MCF 10A (cell line): ENCODE measurements around the gene PDGFC. TPM values are rescaled to one million over a fixed set of nuclear protein-coding genes. Genes with fewer than 3 reads are reported as not detected.

Source experiments
- Bru-seq: library from RNA; stranded (reverse); fragments of 400-500 nt; gene quantifications from one replicate; lab custom pipeline; 2021; lab: Mats Ljungman, UMichigan
- BruChase-seq, 2 experiments: library from RNA; stranded (reverse); fragments of 400-500 nt; gene quantifications; one replicate each; lab custom pipeline; 2021; lab: Mats Ljungman, UMichigan
- BruUV-seq: library from RNA; stranded (reverse); fragments of 400-500 nt; replicated peaks from 2 replicates; lab custom pipeline; 2021; lab: Mats Ljungman, UMichigan
- CTCF ChIA-PET: fragments of 300-600 bp; sonication (Branson Sonifier 250); formaldehyde crosslinking; extraction: SDS; loops from one replicate; lab custom pipeline; 2021; ENCODE audit warnings: antibody characterized with exemption, inconsistent platforms; lab: Yijun Ruan, JAX
- POLR2A ChIA-PET: fragments of 300-600, 350-650 bp; sonication (Branson Sonifier 250); formaldehyde crosslinking; extraction: SDS; loops from one replicate; lab custom pipeline; 2020; ENCODE audit warnings: antibody characterized with exemption, inconsistent platforms; lab: Yijun Ruan, JAX
- DNase-seq: peaks from one replicate; pipeline ENCODE4 v3.0.0-alpha.2; 2018; ENCODE audit not compliant: unreplicated experiment
- H3K27ac Mint-ChIP-seq: one replicate; pipeline ENCODE4 v1.8.0; 2022; ENCODE audit warnings: mild to moderate bottlenecking, low read depth, mixed read lengths; ENCODE audit not compliant: unreplicated experiment
- H3K27me3 Mint-ChIP-seq: one replicate; pipeline ENCODE4 v1.8.0; 2022; ENCODE audit warnings: mixed read lengths; ENCODE audit not compliant: insufficient read depth, unreplicated experiment
- H3K36me3 Mint-ChIP-seq: one replicate; pipeline ENCODE4 v1.8.0; 2022; ENCODE audit warnings: mild to moderate bottlenecking, moderate library complexity, mixed read lengths; ENCODE audit not compliant: insufficient read depth, unreplicated experiment
- H3K4me1 Mint-ChIP-seq: one replicate; pipeline ENCODE4 v1.8.0; 2022; ENCODE audit warnings: mixed read lengths; ENCODE audit not compliant: insufficient read depth, unreplicated experiment
- H3K4me3 Mint-ChIP-seq: one replicate; pipeline ENCODE4 v1.8.0; 2022; ENCODE audit warnings: mild to moderate bottlenecking, moderate library complexity, mixed read lengths; ENCODE audit not compliant: unreplicated experiment
- H3K9me3 Mint-ChIP-seq: one replicate; pipeline ENCODE4 v1.8.0; 2022; ENCODE audit warnings: mixed read lengths; ENCODE audit not compliant: unreplicated experiment
- intact Hi-C: fragments of 100-400 bp; cut with micrococcal nuclease; formaldehyde crosslinking; loops from 2 replicates; pipeline ENCODE4 v1.14.1; 2022
- long read RNA-seq: library from polyadenylated mRNA; stranded (forward); transcript quantifications from one replicate; pipeline ENCODE4 v2.0.0, GENCODE V29; 2022
- total RNA-seq: library from RNA; stranded (reverse); gene quantifications from 2 replicates; pipeline ENCODE4 v1.2.3, GENCODE V29; 2022
- TF ChIP-seq, protein P1 (sequence below): fragments of 200-600 bp; IDR thresholded peaks from one replicate; pipeline ENCODE4 v1.8.0; 2022; ENCODE audit warnings: antibody characterized with exemption, mild to moderate bottlenecking; ENCODE audit not compliant: unreplicated experiment

Gene PDGFC, protein sequence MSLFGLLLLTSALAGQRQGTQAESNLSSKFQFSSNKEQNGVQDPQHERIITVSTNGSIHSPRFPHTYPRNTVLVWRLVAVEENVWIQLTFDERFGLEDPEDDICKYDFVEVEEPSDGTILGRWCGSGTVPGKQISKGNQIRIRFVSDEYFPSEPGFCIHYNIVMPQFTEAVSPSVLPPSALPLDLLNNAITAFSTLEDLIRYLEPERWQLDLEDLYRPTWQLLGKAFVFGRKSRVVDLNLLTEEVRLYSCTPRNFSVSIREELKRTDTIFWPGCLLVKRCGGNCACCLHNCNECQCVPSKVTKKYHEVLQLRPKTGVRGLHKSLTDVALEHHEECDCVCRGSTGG
- total RNA-seq (74.8 and 83.7 TPM in 2 replicates), Bru-seq, nascent RNA (percentile 96 among the genes with signal in this experiment), BruChase-seq, experiment 1, labeled RNA remaining after a 6-hour chase (percentile 81 among the genes with signal in this experiment), BruChase-seq, experiment 2, labeled RNA remaining after a 2-hour chase (percentile 81 among the genes with signal in this experiment)
- long read RNA-seq, full-length matches to known transcripts: 65 of 155 reads
- long read RNA-seq, partial matches to known transcripts: 5 of 155 reads
- long read RNA-seq, other reads (novel, unspliced or antisense): 85 of 155 reads

DNA sequence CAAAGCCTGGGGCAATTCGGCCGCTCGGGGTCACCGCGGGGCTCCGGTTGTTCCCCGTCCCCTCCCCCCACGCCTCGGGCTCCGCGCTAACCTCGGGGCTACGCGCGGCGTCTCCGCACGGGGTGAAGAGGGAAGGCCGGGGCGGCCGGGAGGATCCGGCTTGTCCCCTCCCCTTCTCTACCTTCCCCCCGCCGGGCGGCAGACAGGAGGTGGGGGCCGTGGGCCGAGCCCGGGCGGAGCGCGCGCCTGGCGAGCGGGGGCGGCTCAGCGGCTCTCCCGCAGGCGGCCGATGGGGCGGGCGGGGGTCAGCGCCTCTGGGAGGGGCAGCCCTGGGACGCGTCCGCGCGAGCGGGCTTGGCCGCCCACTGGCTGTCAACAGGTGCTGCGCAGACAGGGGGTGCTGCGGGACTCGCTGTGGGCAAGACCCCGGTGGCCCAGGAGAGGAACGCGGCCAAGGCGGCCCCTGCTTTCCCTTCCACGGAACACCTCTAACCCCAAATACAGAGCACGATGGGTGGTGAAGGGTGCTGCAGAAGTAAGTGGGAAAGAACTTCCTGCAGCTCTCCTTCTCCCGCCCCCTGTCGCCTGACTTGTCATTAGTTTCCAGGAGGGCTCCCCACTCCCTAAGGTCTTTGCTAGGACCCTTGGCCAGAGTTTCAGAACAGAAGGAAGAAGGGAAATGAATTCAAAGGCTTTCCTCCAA, at the start of gene PDGFC:
Gene PDGFC, minus strand, starts transcription at position 124 of the 703 bp plus-strand sequence. CDS start 896 bp downstream, outside the sequence.
- POLR2A ChIA-PET: interaction anchor here (0.8 to 7.1 kb wide), 16 partner anchors 11 to 497 kb away, joined by 3 to 89 read pairs (median 4); no protein-coding TSS in a partner anchor
- Mint-ChIP-seq H3K4me1 (peaks cover 64% of the 10 kb centered on the region), H3K9me3 (no peaks in the 10 kb centered on the region), H3K27ac (peak within 1 kb of the TSS; percentile 96), H3K27me3 (no peaks in the 10 kb centered on the region), H3K4me3 (peak within 1 kb of the TSS; percentile 96), H3K36me3 (no peaks in the 10 kb centered on the region)
- TF ChIP-seq, protein P1, sequence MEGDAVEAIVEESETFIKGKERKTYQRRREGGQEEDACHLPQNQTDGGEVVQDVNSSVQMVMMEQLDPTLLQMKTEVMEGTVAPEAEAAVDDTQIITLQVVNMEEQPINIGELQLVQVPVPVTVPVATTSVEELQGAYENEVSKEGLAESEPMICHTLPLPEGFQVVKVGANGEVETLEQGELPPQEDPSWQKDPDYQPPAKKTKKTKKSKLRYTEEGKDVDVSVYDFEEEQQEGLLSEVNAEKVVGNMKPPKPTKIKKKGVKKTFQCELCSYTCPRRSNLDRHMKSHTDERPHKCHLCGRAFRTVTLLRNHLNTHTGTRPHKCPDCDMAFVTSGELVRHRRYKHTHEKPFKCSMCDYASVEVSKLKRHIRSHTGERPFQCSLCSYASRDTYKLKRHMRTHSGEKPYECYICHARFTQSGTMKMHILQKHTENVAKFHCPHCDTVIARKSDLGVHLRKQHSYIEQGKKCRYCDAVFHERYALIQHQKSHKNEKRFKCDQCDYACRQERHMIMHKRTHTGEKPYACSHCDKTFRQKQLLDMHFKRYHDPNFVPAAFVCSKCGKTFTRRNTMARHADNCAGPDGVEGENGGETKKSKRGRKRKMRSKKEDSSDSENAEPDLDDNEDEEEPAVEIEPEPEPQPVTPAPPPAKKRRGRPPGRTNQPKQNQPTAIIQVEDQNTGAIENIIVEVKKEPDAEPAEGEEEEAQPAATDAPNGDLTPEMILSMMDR: peak; percentile 25
- intact Hi-C loops: loop anchor here (5.0 to 10.0 kb wide), 2 partner anchors 200 to 1003 kb away; no protein-coding TSS in a partner anchor
- DNase-seq: peak; percentile 63
- CTCF ChIA-PET: interaction anchor here (0.5 to 7.2 kb wide), 11 partner anchors 10 to 497 kb away, joined by 3 to 93 read pairs (median 5); no protein-coding TSS in a partner anchor
- BruUV-seq: no TSS peak

GRCh38 chr4:157020882-157021281, 49.3 kb upstream of the PDGFC start:
- no peaks in the 10 kb centered on the region for H3K36me3 Mint-ChIP-seq
- ChIA-PET POLR2A (no interaction called here), CTCF (no interaction called here)
- BruUV-seq: no TSS peak
- no peaks in the 10 kb centered on the region for H3K27me3 Mint-ChIP-seq
- TF ChIP-seq, protein P1: no peak
- H3K27ac Mint-ChIP-seq: no peak overlapping the region
- no peak overlapping the region for H3K4me3 Mint-ChIP-seq
- no peaks in the 10 kb centered on the region for H3K4me1 Mint-ChIP-seq
- intact Hi-C loops: no loop called here
- H3K9me3 Mint-ChIP-seq: no peaks in the 10 kb centered on the region
- no peak for DNase-seq

DNA sequence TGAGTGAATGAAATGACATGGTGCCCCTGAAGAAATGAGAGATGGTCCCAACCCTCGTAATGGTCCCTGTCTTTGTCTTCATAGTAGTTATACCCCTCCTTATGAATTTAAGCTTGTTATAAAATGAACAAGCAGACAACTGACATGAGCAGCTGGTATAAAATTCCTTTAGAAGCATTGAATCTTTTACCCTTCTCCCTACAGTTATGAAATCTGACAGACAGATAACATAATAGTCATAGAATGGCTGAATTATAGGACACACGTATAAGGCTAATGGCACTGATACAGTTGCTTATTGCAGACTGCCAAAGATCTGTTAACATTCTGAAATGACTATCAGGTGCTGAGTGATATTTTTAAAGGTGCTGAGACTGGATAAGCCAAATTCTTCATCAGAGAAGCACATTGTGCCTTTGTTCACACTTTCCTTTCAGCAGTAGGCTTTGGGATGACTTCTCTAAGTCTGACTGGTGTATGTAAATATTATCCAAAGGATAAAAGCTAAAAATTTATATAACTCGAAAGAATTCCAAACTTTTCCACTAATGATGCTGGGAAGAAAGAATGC, 47.4 kb upstream of the PDGFC start:
- no peaks in the 10 kb centered on the region for H3K27me3 Mint-ChIP-seq
- no peaks in the 10 kb centered on the region for H3K9me3 Mint-ChIP-seq
- no peak overlapping the region for H3K27ac Mint-ChIP-seq
- CTCF ChIA-PET: interaction anchor here (0.7 kb wide), 1 partner anchor 525 kb away, joined by 3 read pairs; no protein-coding TSS in a partner anchor
- BruUV-seq: no TSS peak
- H3K4me1 Mint-ChIP-seq: peaks cover 14% of the 10 kb centered on the region
- TF ChIP-seq, protein P1: no peak
- H3K4me3 Mint-ChIP-seq: no peak overlapping the region
- H3K36me3 Mint-ChIP-seq: no peaks in the 10 kb centered on the region
- intact Hi-C loops: no loop called here
- POLR2A ChIA-PET: interaction anchor here (0.6 to 0.7 kb wide), 2 partner anchors 35 to 42 kb away, joined by 3 to 6 read pairs; no protein-coding TSS in a partner anchor
- DNase-seq: no peak
